ENCODE measurements around the gene FAM185A.
"Not testable (repeated sequence)": the region's sequence is repeated elsewhere in the genome, so short reads cannot be mapped to it uniquely, and the experiment has no call there.

Gene FAM185A

GRCh38 chr7:102748605-102749444, at the start of gene FAM185A:
TSS of gene FAM185A (plus strand) at chr7:102748999. CDS start at chr7:102749208, 209 bp downstream.
- peak; percentile 92 for DNase-seq

- not testable (repeated sequence) for DNase-seq
Measured at GRCh38 chr7:102713011-102713690, 35.6 kb upstream of the FAM185A start.

GRCh38 chr7:102713691-102714080, 35.1 kb upstream of the FAM185A start:
- DNase-seq = not testable (repeated sequence)

GRCh38 chr7:102714774-102715522, 33.9 kb upstream of the FAM185A start:
- DNase-seq = not testable (repeated sequence)

- DNase-seq = not testable (repeated sequence)
Measured at GRCh38 chr7:102715718-102716117, 33.1 kb upstream of the FAM185A start.

- not testable (repeated sequence) for DNase-seq
Measured at GRCh38 chr7:102718491-102718890, 30.3 kb upstream of the FAM185A start.

GRCh38 chr7:102726170-102726569, 22.6 kb upstream of the FAM185A start:
- not testable (repeated sequence) for DNase-seq

- not testable (repeated sequence) for DNase-seq
Measured at GRCh38 chr7:102729670-102730069, 19.1 kb upstream of the FAM185A start.

- not testable (repeated sequence) for DNase-seq
Measured at GRCh38 chr7:102730431-102730830, 18.4 kb upstream of the FAM185A start.

GRCh38 chr7:102742002-102742771, 6.6 kb upstream of the FAM185A start:
- not testable (repeated sequence) for DNase-seq

GRCh38 chr7:102743861-102744260, 4.9 kb upstream of the FAM185A start:
- not testable (repeated sequence) for DNase-seq

GRCh38 chr7:102745494-102746288, 3.1 kb upstream of the FAM185A start:
- not testable (repeated sequence) for DNase-seq

- not testable (repeated sequence) for DNase-seq
Measured at GRCh38 chr7:102749445-102749786, 617 bp downstream of the FAM185A start.

GRCh38 chr7:102758227-102758626, 9.4 kb downstream of the FAM185A start:
- DNase-seq = not testable (repeated sequence)

GRCh38 chr7:102759934-102760333, 11.1 kb downstream of the FAM185A start:
- not testable (repeated sequence) for DNase-seq

GRCh38 chr7:102761234-102761633, 12.4 kb downstream of the FAM185A start:
- DNase-seq = not testable (repeated sequence)

- not testable (repeated sequence) for DNase-seq
Measured at GRCh38 chr7:102763295-102763905, 14.6 kb downstream of the FAM185A start.

GRCh38 chr7:102769657-102770192, 20.9 kb downstream of the FAM185A start:
- not testable (repeated sequence) for DNase-seq

- DNase-seq = not testable (repeated sequence)
Measured at GRCh38 chr7:102770467-102770866, 21.7 kb downstream of the FAM185A start.

- DNase-seq = not testable (repeated sequence)
Measured at GRCh38 chr7:102776217-102776616, 27.4 kb downstream of the FAM185A start.

- DNase-seq = not testable (repeated sequence)
Measured at GRCh38 chr7:102778663-102779062, 29.9 kb downstream of the FAM185A start.

All from activated CD8-positive, alpha-beta memory T cell treated with anti-CD3 and anti-CD28 coated beads for 24 hours (primary cell).